HG03439 (cell line): ENCODE measurements around the gene ABHD17B.
"Not testable (repeated sequence)": the region's sequence is repeated elsewhere in the genome, so short reads cannot be mapped to it uniquely, and the experiment has no call there.

Experiments
- ATAC-seq: cut with Tn5 transposase; IDR thresholded peaks from one replicate; pipeline ENCODE4 v1.9.1; 2021; ENCODE audit warnings: mild to moderate bottlenecking, moderate library complexity; ENCODE audit not compliant: unreplicated experiment

Gene ABHD17B

GRCh38 chr9:71911061-71911907 lies at the start of gene ABHD17B, which contains the start of gene C9orf85:
Gene ABHD17B, minus strand, starts transcription at chr9:71911193. Its CDS starts 36,113 bp downstream, at chr9:71875080.
Gene C9orf85, plus strand, starts transcription at chr9:71911639. Its CDS starts 96 bp downstream, at chr9:71911735.
- peak; percentile 94 for ATAC-seq

- no peak for ATAC-seq
Measured at GRCh38 chr9:71955300-71955915, 44.4 kb upstream of the ABHD17B start.

GRCh38 chr9:71954652-71955051 lies 43.7 kb upstream of the ABHD17B start:
- not testable (repeated sequence) for ATAC-seq

- ATAC-seq = no peak
Measured at GRCh38 chr9:71944754-71945375, 33.9 kb upstream of the ABHD17B start.

- no peak for ATAC-seq
Measured at GRCh38 chr9:71941998-71942567, 31.1 kb upstream of the ABHD17B start.

GRCh38 chr9:71941060-71941568 lies 30.1 kb upstream of the ABHD17B start:
- ATAC-seq = no peak

GRCh38 chr9:71937898-71938297 lies 26.9 kb upstream of the ABHD17B start:
- no peak for ATAC-seq

GRCh38 chr9:71937070-71937625 lies 26.2 kb upstream of the ABHD17B start:
- ATAC-seq = no peak

- no peak for ATAC-seq
Measured at GRCh38 chr9:71936066-71936465, 25.1 kb upstream of the ABHD17B start.

GRCh38 chr9:71931166-71931565 lies 20.2 kb upstream of the ABHD17B start:
- ATAC-seq = no peak

- ATAC-seq = no peak
Measured at GRCh38 chr9:71929791-71930440, 18.9 kb upstream of the ABHD17B start.

- no peak for ATAC-seq
Measured at GRCh38 chr9:71929223-71929622, 18.2 kb upstream of the ABHD17B start.

- no peak for ATAC-seq
Measured at GRCh38 chr9:71928806-71929205, 17.8 kb upstream of the ABHD17B start.

GRCh38 chr9:71928376-71928775 lies 17.4 kb upstream of the ABHD17B start:
- no peak for ATAC-seq

- ATAC-seq = no peak
Measured at GRCh38 chr9:71925834-71926233, 14.8 kb upstream of the ABHD17B start.

GRCh38 chr9:71924576-71924975 lies 13.6 kb upstream of the ABHD17B start:
- no peak for ATAC-seq

GRCh38 chr9:71921190-71921814 lies 10.3 kb upstream of the ABHD17B start:
- no peak for ATAC-seq

GRCh38 chr9:71920456-71921189 lies 9.6 kb upstream of the ABHD17B start:
- no peak for ATAC-seq

GRCh38 chr9:71918419-71918818 lies 7.4 kb upstream of the ABHD17B start:
- no peak for ATAC-seq
